A549 treated with AZD9567 at 1 μM for 4 hours (cell line): ENCODE measurements around the gene SHISA4. TPM values are rescaled to one million over a fixed set of nuclear protein-coding genes. Genes with fewer than 3 reads are reported as not detected.

Source experiments
- total RNA-seq: library from RNA; stranded (reverse); fragments of 200-300 nt; extraction: Qiagen RNA extraction; gene quantifications from 5 replicates; pipeline ENCODE4 v1.2.3, GENCODE V29; 2022; ENCODE audit not compliant: insufficient read depth

Gene SHISA4
- 6.7 to 18.2 TPM (median 14.9 TPM) in 5 replicates for total RNA-seq

GRCh38 chr1:201888282-201889089 lies at the start of gene SHISA4:
Gene SHISA4, plus strand, starts transcription at chr1:201888898. Its CDS starts 97 bp downstream, at chr1:201888995.

Other genes with a start within 250 kb of the SHISA4 start
- gene IPO9, start 59.7 kb upstream of the SHISA4 start, total RNA-seq: 22.3 to 47.4 TPM (median 41.2 TPM) in 5 replicates
- gene LMOD1, start 57.6 kb downstream of the SHISA4 start, total RNA-seq: not detected in 5 replicates
- gene TIMM17A, start 66.6 kb downstream of the SHISA4 start, total RNA-seq: 99.6 to 218 TPM (median 103 TPM) in 5 replicates
- gene RNPEP, start 93.8 kb downstream of the SHISA4 start, total RNA-seq: 73.5 to 91.3 TPM (median 86.3 TPM) in 5 replicates
- 61.0 to 169 TPM (median 152 TPM) in 5 replicates for gene ELF3, start 121.7 kb downstream of the SHISA4 start, total RNA-seq
- 0.07 to 0.14 TPM (median 0.11 TPM) in 4 of 5 replicates, not detected in the other for gene GPR37L1, start 234.0 kb downstream of the SHISA4 start, total RNA-seq